MM.1S (cell line): ENCODE data around the gene CD300A.

Source experiments
- CTCF ChIP-seq: fragments of 300-600 bp; sonication (generic); IDR thresholded peaks from 2 replicates; pipeline ENCODE4 v1.5.1; 2016; ENCODE audit warnings: antibody characterized with exemption, low read length, mixed read lengths
- EZH2 ChIP-seq: fragments of 300-600 bp; sonication (generic); optimal IDR thresholded peaks from 2 replicates; pipeline ENCODE3; 2017; ENCODE audit warnings: low read depth, mild to moderate bottlenecking, antibody characterized with exemption, low read length, mixed read lengths
- EZH2phosphoT487 ChIP-seq: fragments of 300-600 bp; sonication (generic); IDR thresholded peaks from 2 replicates; pipeline ENCODE4 v1.6.1; 2018; ENCODE audit warnings: antibody characterized with exemption, low read length

- TF ChIP-seq EZH2 (no peak), CTCF (no peak), EZH2phosphoT487 (no peak)
Measured at GRCh38 chr17:74514632-74515334, 48.3 kb downstream of the CD300A start.
